Panc1 (cell line): ENCODE results near the gene MYO1E.

Source experiments
- POLR2AphosphoS5 ChIP-seq: IDR thresholded peaks from 2 replicates; pipeline ENCODE4 v1.6.1; 2012; ENCODE audit warnings: mild to moderate bottlenecking, low read depth, low read length, moderate library complexity
- SIN3A ChIP-seq: IDR thresholded peaks from 2 replicates; pipeline ENCODE4 v1.6.1; 2012; ENCODE audit warnings: low read depth, mild to moderate bottlenecking, low read length, moderate library complexity, borderline replicate concordance; ENCODE audit not compliant: insufficient read depth
- TF ChIP-seq, protein P1 (sequence below): fragments of 450-650 bp; IDR thresholded peaks from 2 replicates; pipeline ENCODE4 v1.5.1; 2017; ENCODE audit warnings: mild to moderate bottlenecking
- TF ChIP-seq, protein P2 (sequence below), 2 experiments: IDR thresholded peaks; 2 replicates each; pipeline ENCODE4 v1.6.1; 2011 to 2012; ENCODE audit warnings: low read depth in 2 of 2, control low read depth in 1 of 2, low read length in 1 of 2, mild to moderate bottlenecking in 1 of 2, moderate library complexity in 1 of 2; ENCODE audit not compliant: insufficient read depth in 1 of 2

DNA sequence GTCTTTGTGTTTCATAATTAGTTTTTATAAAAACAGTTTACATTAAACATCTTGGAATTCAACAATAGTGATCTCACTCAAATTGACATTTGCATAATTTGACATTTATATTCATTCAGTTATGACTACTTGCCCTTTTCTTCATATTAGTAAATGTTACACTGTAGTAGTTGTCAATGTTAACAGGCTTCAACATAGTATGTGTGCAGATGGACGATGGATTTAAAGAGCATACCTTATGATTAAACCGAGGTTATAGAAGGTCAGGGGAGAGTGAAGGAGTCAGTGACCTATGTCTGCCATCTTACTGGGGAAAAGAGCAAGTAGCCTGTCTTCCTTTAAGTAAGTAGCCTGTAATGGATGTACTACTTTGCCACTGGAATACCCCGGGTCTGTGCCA lies 276.2 kb downstream of the MYO1E start:
- TF ChIP-seq, protein P1, sequence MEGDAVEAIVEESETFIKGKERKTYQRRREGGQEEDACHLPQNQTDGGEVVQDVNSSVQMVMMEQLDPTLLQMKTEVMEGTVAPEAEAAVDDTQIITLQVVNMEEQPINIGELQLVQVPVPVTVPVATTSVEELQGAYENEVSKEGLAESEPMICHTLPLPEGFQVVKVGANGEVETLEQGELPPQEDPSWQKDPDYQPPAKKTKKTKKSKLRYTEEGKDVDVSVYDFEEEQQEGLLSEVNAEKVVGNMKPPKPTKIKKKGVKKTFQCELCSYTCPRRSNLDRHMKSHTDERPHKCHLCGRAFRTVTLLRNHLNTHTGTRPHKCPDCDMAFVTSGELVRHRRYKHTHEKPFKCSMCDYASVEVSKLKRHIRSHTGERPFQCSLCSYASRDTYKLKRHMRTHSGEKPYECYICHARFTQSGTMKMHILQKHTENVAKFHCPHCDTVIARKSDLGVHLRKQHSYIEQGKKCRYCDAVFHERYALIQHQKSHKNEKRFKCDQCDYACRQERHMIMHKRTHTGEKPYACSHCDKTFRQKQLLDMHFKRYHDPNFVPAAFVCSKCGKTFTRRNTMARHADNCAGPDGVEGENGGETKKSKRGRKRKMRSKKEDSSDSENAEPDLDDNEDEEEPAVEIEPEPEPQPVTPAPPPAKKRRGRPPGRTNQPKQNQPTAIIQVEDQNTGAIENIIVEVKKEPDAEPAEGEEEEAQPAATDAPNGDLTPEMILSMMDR: no peak
- TF ChIP-seq SIN3A (no peak), POLR2AphosphoS5 (no peak)
- TF ChIP-seq, protein P2, sequence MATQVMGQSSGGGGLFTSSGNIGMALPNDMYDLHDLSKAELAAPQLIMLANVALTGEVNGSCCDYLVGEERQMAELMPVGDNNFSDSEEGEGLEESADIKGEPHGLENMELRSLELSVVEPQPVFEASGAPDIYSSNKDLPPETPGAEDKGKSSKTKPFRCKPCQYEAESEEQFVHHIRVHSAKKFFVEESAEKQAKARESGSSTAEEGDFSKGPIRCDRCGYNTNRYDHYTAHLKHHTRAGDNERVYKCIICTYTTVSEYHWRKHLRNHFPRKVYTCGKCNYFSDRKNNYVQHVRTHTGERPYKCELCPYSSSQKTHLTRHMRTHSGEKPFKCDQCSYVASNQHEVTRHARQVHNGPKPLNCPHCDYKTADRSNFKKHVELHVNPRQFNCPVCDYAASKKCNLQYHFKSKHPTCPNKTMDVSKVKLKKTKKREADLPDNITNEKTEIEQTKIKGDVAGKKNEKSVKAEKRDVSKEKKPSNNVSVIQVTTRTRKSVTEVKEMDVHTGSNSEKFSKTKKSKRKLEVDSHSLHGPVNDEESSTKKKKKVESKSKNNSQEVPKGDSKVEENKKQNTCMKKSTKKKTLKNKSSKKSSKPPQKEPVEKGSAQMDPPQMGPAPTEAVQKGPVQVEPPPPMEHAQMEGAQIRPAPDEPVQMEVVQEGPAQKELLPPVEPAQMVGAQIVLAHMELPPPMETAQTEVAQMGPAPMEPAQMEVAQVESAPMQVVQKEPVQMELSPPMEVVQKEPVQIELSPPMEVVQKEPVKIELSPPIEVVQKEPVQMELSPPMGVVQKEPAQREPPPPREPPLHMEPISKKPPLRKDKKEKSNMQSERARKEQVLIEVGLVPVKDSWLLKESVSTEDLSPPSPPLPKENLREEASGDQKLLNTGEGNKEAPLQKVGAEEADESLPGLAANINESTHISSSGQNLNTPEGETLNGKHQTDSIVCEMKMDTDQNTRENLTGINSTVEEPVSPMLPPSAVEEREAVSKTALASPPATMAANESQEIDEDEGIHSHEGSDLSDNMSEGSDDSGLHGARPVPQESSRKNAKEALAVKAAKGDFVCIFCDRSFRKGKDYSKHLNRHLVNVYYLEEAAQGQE (IDR thresholded peaks at IDR 0.05; ENCODE audit: insufficient read depth in 1 of 2, low read depth in 2 of 2, low read length in 1 of 2): no peak
